ENCODE data around the gene KIF22. TPM values are rescaled to one million over a fixed set of nuclear protein-coding genes. Genes with fewer than 3 reads are reported as not detected.

Gene KIF22
- total RNA-seq: 13.7 and 14.5 TPM in 2 replicates

DNA sequence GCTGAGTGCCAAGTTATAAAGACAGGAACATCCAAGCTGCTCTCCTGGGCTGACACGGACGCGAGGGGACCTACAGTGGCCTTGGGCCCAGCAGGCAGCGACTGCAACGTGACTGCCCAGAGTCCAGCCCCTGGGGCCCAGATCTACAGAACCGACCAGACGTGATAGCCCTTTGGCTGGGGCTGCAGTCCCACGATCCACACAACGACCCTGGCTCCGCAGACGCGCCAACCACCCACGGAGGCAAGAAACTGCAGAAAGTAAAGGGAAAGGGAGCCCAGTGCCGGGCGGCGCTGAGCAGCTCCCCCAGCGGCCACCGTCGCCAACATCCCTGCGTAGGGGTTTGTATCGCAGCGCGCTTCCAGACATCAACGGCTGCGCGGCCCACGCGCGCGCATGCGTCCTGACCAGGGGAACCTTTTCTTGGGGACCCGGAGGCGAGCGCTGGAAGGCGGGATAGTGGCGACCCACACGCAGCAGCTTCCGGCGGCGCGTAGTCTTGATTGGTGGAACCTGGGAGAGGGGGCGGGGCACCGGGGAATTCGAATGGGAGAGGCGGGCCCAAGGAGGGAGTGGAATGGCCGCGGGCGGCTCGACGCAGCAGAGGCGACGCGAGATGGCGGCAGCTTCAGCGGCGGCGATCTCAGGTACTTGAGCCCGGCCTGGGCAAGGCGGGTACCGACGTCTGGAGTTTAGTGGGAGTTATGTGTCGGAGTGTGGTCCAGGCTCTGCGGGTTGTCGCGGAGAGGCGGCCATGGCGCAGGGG, at the start of gene KIF22:
Gene KIF22 (plus strand): TSS at position 569 of the 766 bp plus-strand sequence. CDS start 9 bp downstream, at position 578.

DNA sequence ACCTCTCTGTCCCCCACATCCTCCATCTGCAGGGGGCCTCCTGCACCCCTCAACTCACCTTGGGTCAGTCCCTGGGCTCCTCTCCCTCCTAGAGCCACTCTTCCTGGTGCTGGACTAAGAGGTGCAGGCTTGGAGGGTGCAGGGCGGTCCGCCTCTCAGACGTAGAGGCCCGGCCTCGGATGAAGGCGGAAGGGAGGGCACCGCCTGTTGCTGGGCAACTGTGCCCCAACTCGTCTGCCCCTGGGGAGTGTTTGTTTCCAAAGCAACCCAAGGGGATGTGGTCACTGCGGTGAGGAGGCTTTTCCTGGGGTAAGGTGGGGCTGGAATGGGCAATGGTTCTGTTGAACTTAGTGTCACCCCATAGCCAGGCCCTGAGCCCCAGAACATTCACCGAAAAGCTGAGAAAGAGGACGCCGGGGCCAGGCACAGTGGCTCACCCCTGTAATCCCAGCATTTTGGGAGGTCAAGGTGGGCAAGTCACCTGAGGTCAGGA, 44.7 kb upstream of the KIF22 start, which contains the start of gene C16orf54:
Gene C16orf54 (minus strand): TSS at position 138 of the 493 bp plus-strand sequence. CDS start 1,039 bp downstream, outside the sequence.

DNA sequence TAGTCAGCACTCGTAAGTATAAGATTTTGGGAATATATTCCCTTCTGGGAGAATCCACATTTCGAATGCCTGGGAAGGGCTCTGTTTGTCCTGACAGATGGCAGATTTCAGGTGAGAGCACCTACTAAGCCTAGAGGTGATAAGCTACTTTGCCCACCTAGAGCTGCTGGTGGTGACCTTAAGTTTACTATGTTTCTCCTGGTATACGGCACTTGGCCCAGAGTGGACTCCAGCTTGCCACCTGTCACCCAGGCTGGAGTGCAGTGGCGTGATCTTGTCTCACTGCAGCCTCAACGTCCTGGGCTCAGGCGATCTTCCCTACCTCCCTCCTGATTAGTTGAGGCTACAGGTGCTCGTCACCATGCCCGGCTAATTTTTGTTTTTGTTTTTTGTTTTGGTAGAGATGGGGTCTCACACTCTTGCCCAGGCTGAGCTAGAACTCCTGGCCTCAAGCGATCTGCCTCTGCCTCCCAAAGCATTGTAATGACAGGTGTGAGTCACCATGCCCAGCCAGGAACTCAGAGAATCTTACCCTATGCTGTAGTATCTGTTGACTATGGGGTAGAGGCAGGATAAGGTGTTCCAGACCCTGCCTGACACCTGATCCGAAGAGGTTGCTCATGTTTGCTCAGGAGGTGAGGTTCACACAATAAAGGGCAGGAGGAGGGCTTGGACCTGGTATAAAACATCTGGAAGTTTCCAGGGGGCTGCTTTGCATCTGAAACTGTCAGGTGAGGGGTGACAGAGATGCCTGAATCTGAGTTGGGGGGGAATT, 12.8 kb upstream of the KIF22 start, which contains the start of gene ZG16:
Gene ZG16 (plus strand): TSS at position 681 of the 775 bp plus-strand sequence. CDS start 1,011 bp downstream, outside the sequence.

DNA sequence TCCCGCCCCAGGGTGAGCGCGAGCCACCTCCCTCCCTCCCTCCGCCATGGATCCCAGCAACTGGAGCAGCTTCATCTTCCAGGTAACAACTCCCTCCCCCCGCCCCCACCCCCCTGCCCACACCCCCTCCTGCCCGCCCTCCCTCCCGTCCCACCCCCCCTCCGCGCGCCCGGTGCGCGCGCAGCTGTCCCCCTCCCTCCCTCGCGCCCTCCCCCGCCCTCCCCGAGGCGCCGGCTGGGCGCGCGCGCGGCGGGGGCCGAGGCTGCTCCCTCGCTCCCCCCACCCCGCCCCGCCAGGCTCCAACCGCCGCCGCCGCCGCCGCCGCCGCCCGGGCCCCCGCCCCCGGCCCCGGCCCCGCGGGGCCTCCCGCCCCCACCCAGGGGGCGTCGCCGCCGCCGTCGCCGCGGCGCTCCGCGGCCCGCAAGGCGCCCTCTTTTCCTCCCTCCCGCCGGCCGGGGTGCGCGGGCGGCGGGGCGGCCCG, 15.6 kb downstream of the KIF22 start, which contains the start of gene MAZ:
Gene MAZ (plus strand): TSS at position 431 of the 481 bp plus-strand sequence. CDS start 173 bp downstream, outside the sequence.

DNA sequence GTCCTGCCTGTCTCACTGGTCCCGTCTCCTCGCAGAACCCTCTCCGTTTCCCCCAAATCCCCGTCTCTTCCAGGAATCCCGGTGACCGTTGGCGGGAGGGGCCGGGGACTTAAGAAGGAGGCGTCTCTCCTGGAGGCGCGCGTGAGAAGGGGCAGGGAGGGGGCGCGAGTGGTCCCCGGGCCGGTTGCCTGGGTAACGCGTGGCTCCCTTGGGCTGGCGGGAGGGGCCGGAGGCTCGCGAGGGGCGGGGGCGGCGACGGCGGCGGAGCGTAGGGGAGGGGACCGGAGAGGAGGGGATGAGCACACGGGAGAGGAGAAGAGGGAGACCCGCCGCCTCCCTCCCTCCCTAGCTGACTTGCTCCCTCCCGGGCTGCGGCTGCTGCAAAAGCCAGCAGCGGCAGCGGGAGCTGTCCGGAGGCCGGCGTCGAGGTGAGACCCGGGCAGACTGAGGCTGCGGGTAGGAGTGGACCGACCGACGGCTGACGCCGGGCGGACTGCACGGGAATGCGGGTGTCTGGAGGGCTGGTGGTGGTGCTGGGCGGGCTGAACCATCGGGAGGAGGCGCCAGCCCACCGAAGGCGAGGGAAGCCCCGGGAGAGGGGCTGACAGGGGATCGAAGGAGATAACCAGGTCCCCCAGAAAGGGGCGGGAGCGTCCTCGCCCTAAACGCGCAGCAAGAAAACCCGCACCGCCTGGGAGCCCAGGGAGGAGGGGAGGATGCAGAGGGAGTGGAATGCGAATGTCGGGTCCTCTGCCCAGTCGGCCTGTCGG, 21.5 kb downstream of the KIF22 start, which contains the start of gene PRRT2:
Gene PRRT2 (plus strand): TSS at position 298 of the 770 bp plus-strand sequence. CDS start 862 bp downstream, outside the sequence.

DNA sequence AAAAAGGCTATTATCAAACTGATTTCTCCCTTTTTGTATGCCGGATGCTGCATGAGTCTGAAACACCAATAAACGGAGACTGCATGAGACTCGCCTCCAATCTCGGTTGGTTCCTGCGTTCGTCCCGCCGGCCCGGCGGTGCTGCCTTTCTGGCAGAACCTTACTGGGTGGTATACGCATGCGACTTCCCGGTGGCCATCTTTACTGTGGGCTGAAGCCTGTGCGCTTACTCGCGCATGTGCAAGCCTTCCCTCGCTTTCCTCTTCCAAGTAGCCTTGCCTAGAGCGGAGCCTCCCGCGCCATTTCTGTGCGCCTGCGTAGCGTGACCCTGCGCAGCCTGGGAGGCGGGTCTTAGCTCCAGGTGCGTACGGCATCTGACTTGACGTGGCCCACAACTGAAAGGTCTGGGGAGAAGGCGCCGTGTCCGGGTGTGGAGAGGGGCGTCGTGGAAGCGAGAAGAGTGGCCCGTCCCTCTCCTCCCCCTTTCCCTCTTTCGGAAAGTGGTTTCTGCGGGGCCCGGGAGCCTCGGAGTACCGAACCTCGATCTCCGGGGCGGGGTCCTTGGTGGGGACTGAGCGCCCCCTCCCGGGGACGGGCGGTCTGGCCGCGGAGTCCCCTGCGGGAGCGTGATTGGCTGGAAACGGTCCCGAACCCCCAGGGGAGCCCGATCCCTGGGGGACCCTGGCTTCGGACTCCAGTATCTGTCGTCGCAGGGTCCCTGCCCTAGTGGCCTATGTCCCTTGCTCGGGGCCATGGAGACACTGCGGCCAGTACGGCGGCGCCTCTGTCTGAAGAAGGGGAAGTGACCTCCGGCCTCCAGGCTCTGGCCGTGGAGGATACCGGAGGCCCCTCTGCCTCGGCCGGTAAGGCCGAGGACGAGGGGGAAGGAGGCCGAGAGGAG, 25.5 kb downstream of the KIF22 start, which contains the start of gene PAGR1:
Gene PAGR1 (plus strand): TSS at position 360 of the 901 bp plus-strand sequence. CDS start 374 bp downstream, at position 734.

DNA sequence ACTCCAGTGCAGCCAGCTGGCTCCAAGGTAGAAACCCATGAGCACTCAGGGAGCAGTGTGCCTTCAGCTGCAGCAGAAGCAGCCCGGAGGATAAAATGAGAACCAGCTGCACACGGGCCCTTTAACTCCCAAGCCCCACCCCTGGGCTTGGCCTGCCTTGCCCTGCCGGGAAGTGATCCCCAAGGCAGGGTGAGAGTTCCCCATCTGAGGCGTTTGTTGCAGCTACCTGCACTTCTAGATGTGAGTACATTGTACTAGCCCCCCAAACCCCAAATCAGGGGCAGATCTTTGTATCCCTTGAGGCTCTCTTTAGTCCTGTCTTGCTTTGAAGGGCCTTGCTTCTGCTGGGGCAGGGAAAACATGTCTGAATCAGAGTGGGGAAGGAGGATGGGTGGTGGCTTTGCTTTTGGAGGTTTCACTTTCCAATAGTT, 29.7 kb downstream of the KIF22 start, which contains the start of gene MVP:
Gene MVP (plus strand): TSS at position 192 of the 431 bp plus-strand sequence. CDS start 10,088 bp downstream, outside the sequence.

Other genes starting within 250 kb of the KIF22 start
- gene SPN, start 127.5 kb upstream of the KIF22 start, total RNA-seq: not detected in 2 replicates
- gene QPRT, start 111.6 kb upstream of the KIF22 start, total RNA-seq: 0.21 and 54.5 TPM in 2 replicates
- not detected in 2 replicates for gene C16orf54, start 44.8 kb upstream of the KIF22 start, total RNA-seq
- not detected in 2 replicates for gene ZG16, start 12.5 kb upstream of the KIF22 start, total RNA-seq
- 135 and 146 TPM in 2 replicates for gene MAZ, start 15.8 kb downstream of the KIF22 start, total RNA-seq
- not detected in 2 replicates for gene PRRT2, start 21.4 kb downstream of the KIF22 start, total RNA-seq
- 18.3 and 24.3 TPM in 2 replicates for gene PAGR1, start 25.4 kb downstream of the KIF22 start, total RNA-seq
- gene MVP, start 29.7 kb downstream of the KIF22 start, total RNA-seq: 104 and 244 TPM in 2 replicates
- gene CDIPT, start 72.5 kb downstream of the KIF22 start, total RNA-seq: 62.4 and 65.3 TPM in 2 replicates
- gene SEZ6L2, start 108.8 kb downstream of the KIF22 start, total RNA-seq: 5.3 and 8.7 TPM in 2 replicates
- 1.7 and 8.9 TPM in 2 replicates for gene ASPHD1, start 109.7 kb downstream of the KIF22 start, total RNA-seq
- gene KCTD13, start 135.5 kb downstream of the KIF22 start, total RNA-seq: 14.2 and 15.3 TPM in 2 replicates
- gene TMEM219, start 171.3 kb downstream of the KIF22 start, total RNA-seq: 66.7 and 80.6 TPM in 2 replicates
- 25.2 and 28.7 TPM in 2 replicates for gene TAOK2, start 183.1 kb downstream of the KIF22 start, total RNA-seq
- gene HIRIP3, start 204.9 kb downstream of the KIF22 start, total RNA-seq: 5.1 and 10.2 TPM in 2 replicates
- gene INO80E, start 205.5 kb downstream of the KIF22 start, total RNA-seq: 21.0 and 28.1 TPM in 2 replicates
- gene DOC2A, start 220.3 kb downstream of the KIF22 start, total RNA-seq: 0.72 TPM in 1 of 2 replicates, not detected in the other
- gene C16orf92, start 232.4 kb downstream of the KIF22 start, total RNA-seq: not detected in 2 replicates
- gene TLCD3B, start 240.5 kb downstream of the KIF22 start, total RNA-seq: not detected in 2 replicates

All from tracheal epithelial cell (primary cell).